ENCODE results near the gene FAM229B.

The FAM229B gene, protein sequence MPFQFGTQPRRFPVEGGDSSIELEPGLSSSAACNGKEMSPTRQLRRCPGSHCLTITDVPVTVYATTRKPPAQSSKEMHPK

DNA sequence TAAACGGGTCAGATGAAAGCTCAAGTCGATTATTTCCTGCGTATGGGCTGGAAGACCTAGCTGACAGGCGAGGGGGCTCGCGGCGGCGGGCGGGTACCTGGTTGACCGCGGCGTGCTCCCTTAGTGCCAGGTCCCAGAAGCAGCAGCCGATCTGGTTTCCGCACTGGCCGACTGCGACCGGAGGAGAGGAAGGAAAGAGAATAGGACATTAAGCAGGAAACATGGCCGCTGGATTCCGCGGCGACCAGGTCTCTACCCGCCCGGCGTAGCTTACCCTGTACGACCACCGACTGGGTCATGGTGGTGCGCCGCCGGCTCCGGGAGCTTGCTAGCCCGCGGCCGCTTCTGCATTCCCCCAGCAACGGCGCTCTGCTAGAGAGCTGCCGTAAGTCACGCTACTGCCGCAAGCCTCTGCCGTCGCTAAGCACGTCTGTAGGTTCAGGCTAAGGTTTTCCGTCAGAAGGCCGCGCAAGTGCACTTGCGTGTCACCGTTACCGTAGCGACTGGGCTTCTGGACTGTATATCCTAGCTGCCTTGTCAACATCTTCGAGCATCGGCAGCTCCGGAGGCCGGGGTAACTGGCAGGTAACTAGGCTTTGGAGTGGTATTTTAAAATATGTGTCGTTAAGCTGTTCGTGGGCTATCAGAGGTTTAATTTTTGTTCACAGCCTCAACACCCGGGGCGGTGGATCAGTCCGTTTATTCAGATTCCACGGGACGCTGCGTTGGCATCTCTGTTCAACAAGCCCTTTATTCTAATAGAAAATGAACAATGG lies at the start of gene FAM229B, which contains the start of gene TUBE1:
FAM229B (plus strand) TSS at position 456 of the 776 bp plus-strand sequence. CDS start 11,693 bp downstream, outside the sequence.
TUBE1 (minus strand) TSS at position 347 of the 776 bp plus-strand sequence; CDS start at position 299, 48 bp downstream.
- Histone ChIP-seq H3K4me1 (peaks cover 16% of the 10 kb centered on the region), H4K20me1 (no peaks in the 10 kb centered on the region), H3K4me2 (peak within 1 kb of the TSS; percentile 78), H3K27me3 (no peaks in the 10 kb centered on the region), H3K36me3 (peaks cover 9% of the 10 kb centered on the region), H3K4me3 (peak within 1 kb of the TSS; percentile 87), H3K9ac (peak within 1 kb of the TSS; percentile 87), H3K9me3 (no peaks in the 10 kb centered on the region), H3K27ac (peak within 1 kb of the TSS; percentile 80)
- TF ChIP-seq Cebpa-rat (IDR thresholded peaks at IDR 0.05): no peak

DNA sequence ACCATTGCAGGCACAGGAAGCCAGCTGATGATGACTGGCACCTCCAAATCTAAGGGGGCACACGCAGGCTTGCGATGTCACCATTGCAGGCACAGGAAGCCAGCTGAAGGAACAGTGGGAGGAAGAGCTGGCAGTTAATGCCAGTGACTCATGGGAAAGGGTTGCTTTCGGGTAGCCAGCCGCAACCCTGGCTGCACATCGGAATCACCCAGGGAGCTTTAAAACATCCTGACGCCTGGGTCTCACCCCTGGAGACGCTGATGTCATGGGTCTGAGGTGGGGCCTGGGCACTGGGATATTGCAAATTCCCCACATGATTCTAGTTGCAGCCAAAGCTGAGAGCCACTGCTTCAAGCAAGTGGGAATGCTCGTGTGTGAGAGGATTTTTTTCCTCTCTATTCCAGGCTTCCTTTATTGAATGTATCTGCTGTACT lies 49.6 kb upstream of the FAM229B start:
- Histone ChIP-seq H3K4me3 (no peak overlapping the region), H3K4me2 (no peak overlapping the region), H3K27ac (no peak overlapping the region), H3K4me1 (no peaks in the 10 kb centered on the region; the same call in 1 of the 2 replicates), H3K9ac (no peak overlapping the region), H3K36me3 (no peaks in the 10 kb centered on the region), H3K9me3 (no peaks in the 10 kb centered on the region), H3K27me3 (no peaks in the 10 kb centered on the region), H4K20me1 (no peaks in the 10 kb centered on the region)
- no peak for TF ChIP-seq Cebpa-rat (IDR thresholded peaks at IDR 0.05)

DNA sequence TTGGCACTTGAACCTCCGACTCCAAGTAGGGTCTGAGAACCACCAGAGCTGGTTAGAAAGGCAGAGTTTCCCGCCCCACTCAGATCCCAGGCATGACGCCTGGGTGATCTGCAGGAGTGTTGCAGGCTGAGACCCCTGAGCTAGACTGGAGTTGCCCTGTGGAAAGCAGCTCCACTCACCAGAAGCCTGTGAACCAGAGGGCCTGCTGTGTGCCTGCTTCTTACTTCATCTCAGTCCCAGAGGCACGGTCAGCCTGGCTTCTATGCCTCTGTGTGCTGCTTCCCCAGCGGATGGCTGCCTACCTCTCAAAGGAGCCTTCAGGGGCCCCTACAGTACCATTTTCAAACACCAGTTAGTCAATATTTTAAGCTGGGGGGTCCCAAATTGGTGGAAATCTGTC lies 49.1 kb upstream of the FAM229B start:
- Histone ChIP-seq H3K4me2 (no peak overlapping the region), H3K4me1 (no peaks in the 10 kb centered on the region; the same call in 1 of the 2 replicates), H3K9ac (no peak overlapping the region), H3K27ac (no peak overlapping the region), H3K27me3 (no peaks in the 10 kb centered on the region), H4K20me1 (no peaks in the 10 kb centered on the region), H3K36me3 (no peaks in the 10 kb centered on the region), H3K4me3 (no peak overlapping the region), H3K9me3 (no peaks in the 10 kb centered on the region)
- TF ChIP-seq Cebpa-rat (IDR thresholded peaks at IDR 0.05): no peak

DNA sequence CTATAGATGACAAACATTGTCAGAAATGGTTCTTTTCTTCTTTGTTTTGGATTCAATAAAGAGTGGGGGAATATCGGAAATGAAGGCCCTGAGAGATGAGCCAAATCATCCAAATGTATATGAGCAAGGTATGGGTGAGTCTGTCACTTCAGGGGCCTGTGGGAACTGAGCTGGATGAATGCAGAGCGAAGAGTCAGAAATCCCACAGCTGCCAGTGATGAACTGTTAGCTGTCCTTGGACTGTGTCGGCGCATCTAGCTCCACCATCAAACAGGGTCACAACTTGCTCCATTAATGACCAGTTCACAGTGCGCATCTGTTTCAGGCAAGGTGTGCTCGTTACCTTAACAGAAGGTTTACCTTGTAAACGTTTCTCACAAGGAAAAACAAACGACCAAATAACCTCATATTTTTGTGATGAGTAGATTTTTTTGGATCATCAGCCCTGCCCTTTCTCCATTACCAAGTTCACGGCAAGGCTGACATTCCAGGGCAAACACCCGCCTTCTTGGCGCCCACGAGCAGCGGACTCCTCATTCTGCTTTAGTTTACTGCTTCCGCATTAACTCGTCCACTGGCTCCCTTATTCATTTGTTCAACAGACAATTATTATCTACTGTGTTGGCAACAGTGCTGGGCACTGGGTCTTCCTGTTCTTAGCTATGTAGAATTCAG lies 48.5 kb upstream of the FAM229B start:
- Histone ChIP-seq H3K36me3 (no peaks in the 10 kb centered on the region), H3K4me2 (no peak overlapping the region), H3K27ac (no peak overlapping the region), H3K4me3 (no peak overlapping the region), H3K4me1 (no peaks in the 10 kb centered on the region; the same call in 1 of the 2 replicates), H4K20me1 (no peaks in the 10 kb centered on the region), H3K9ac (no peak overlapping the region), H3K27me3 (no peaks in the 10 kb centered on the region), H3K9me3 (no peaks in the 10 kb centered on the region)
- no peak for TF ChIP-seq Cebpa-rat (IDR thresholded peaks at IDR 0.05)

DNA sequence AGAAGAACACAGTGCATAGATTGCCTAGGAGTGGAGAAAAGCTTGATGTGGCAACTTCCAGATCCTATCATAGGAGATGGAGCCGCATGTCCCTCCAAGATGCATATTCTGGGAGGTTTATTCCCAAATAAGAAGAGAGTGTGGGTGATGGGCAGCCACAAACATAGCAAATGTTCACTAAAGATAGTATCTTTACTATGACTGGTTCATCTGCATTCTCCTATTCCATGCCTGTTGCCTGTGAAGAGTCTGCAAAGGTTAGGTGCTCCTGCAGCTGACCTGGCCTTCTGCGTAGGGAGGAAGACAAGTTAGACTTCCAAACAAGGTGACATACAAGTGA lies 48.0 kb upstream of the FAM229B start:
- Histone ChIP-seq H3K36me3 (no peaks in the 10 kb centered on the region), H3K27ac (no peak overlapping the region), H4K20me1 (no peaks in the 10 kb centered on the region), H3K9me3 (no peaks in the 10 kb centered on the region), H3K27me3 (no peaks in the 10 kb centered on the region), H3K9ac (no peak overlapping the region), H3K4me1 (no peaks in the 10 kb centered on the region; the same call in 1 of the 2 replicates), H3K4me2 (no peak overlapping the region), H3K4me3 (no peak overlapping the region)
- no peak for TF ChIP-seq Cebpa-rat (IDR thresholded peaks at IDR 0.05)

DNA sequence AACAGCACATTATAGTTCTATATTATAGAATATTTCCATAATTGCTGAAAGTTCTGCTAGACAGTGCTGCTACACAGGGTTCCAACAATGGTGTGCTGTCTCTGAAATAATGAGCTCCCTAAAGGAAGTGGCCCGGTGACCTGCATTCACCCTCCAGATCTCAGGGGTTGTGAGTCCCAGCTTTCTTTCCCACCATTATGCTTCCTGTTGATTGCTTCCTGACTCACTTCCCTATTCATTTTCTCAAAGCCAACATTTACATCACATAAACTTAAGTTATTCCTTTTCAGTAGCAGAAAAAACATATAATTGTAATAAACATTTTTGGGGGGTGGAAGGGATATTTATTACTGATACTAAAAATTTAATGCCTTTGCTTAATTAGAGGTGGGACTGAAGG lies 46.4 kb upstream of the FAM229B start:
- H3K36me3 ChIP-seq: no peaks in the 10 kb centered on the region
- no peak for TF ChIP-seq Cebpa-rat (IDR thresholded peaks at IDR 0.05)
- H4K20me1 ChIP-seq: no peaks in the 10 kb centered on the region
- H3K9me3 ChIP-seq: no peaks in the 10 kb centered on the region
- H3K4me2 ChIP-seq: no peak overlapping the region
- no peak overlapping the region for H3K27ac ChIP-seq
- no peak overlapping the region for H3K9ac ChIP-seq
- no peaks in the 10 kb centered on the region; the same call in 1 of the 2 replicates for H3K4me1 ChIP-seq
- no peak overlapping the region for H3K4me3 ChIP-seq
- H3K27me3 ChIP-seq: no peaks in the 10 kb centered on the region

DNA sequence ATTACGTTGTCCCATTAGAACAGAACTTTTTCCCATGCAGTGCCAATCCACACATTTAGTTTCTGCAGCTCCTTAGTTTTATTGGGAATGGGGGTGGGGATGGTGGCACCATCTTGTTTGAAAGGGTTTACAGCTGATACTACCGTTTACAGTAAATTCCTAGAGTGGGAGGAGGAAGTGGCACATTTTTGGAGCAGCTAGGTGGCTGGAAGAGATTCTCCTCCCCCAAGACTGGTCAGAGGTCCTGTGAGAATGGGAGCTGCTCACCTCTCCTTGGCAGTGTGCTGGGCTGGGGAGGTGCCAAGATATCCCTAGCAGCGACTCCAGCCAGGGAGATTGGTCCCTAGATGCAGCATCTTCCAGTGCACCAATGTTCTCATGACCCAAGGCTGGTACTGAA lies 45.9 kb upstream of the FAM229B start:
- no peaks in the 10 kb centered on the region for H3K36me3 ChIP-seq
- no peaks in the 10 kb centered on the region for H3K27me3 ChIP-seq
- no peak overlapping the region for H3K9ac ChIP-seq
- no peak overlapping the region for H3K4me2 ChIP-seq
- TF ChIP-seq Cebpa-rat (IDR thresholded peaks at IDR 0.05): no peak
- no peaks in the 10 kb centered on the region; the same call in 1 of the 2 replicates for H3K4me1 ChIP-seq
- H3K9me3 ChIP-seq: no peaks in the 10 kb centered on the region
- no peak overlapping the region for H3K27ac ChIP-seq
- H4K20me1 ChIP-seq: no peaks in the 10 kb centered on the region
- H3K4me3 ChIP-seq: no peak overlapping the region

DNA sequence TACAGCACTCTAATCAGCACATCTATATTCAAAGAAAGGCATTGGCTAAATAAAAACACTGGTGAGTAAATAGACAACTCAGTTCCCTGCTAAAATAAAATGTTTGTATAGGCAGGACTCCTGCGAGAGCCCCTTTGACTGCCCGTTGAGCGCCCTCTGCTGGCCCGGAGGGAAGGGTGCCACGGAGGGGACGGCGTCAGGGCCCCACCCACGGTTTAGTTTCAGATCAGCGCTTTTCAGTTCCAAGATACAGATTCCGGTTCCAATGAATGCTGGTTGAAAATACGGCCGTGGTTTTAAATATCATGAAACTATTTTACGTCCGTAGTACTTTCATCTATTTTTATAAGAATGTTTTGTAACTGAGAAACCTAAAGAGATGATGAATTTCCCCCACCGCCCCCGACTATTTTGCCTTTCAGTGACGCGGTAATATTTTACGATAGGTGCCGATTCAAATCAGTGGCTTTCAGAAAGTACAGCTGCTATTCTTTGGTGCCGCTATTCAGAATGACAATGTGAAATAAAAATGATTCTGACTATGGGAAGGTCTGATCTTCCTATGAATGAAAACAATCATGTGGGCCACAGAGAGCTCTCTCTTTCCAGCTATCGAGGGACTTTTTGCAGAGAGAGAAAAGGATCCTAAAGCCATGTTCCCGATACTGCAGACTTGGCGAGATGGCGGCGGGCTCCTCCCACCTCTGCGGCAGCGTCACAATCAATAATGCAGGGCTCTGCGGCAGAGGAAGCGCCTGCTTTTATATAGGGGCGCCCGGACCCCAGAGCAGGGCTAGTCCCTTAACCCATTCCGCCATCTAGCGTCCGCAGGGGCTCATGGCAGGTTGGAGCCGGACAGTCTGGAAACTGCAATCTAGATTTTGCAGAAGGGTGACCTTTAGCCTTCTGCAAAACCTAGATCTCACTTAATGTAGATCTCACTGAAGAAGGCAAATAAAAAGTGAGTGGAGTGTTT lies 44.1 kb upstream of the FAM229B start:
- Histone ChIP-seq H3K36me3 (no peaks in the 10 kb centered on the region), H3K27me3 (no peaks in the 10 kb centered on the region), H3K4me1 (no peaks in the 10 kb centered on the region; the same call in 1 of the 2 replicates), H3K27ac (peak overlapping the region; percentile 45; the same call in 1 of the 2 replicates), H3K9me3 (no peaks in the 10 kb centered on the region), H3K4me3 (peak overlapping the region; percentile 73), H3K9ac (peak overlapping the region; percentile 78), H3K4me2 (peak overlapping the region; percentile 80), H4K20me1 (no peaks in the 10 kb centered on the region)
- no peak for TF ChIP-seq Cebpa-rat (IDR thresholded peaks at IDR 0.05)

DNA sequence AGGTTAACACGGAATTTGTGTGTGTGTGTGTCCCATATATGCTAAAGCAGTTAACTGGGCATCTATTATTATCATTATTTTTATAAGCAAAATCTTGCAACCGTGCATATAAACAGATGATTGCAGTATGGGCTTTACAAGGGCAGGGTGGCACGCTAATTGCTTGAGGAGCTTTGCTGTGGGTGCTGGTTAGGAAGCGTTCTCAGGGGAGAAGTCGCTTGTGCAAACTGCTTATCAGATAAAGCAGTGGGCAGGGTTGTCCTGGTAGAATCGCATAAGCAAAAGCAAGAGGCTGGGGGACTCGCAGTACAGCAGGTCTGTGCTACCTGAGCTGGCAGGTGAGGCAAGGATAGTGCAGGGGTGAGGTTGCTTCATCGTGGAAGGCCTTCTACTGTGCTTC lies 43.2 kb upstream of the FAM229B start:
- no peaks in the 10 kb centered on the region for H4K20me1 ChIP-seq
- no peak overlapping the region for H3K27ac ChIP-seq
- H3K27me3 ChIP-seq: no peaks in the 10 kb centered on the region
- TF ChIP-seq Cebpa-rat (IDR thresholded peaks at IDR 0.05): no peak
- H3K4me3 ChIP-seq: no peak overlapping the region
- H3K36me3 ChIP-seq: no peaks in the 10 kb centered on the region
- H3K4me2 ChIP-seq: no peak overlapping the region
- H3K9ac ChIP-seq: no peak overlapping the region
- H3K4me1 ChIP-seq: no peaks in the 10 kb centered on the region; the same call in 1 of the 2 replicates
- H3K9me3 ChIP-seq: no peaks in the 10 kb centered on the region
